ENCODE measurements around the gene BECN2. TPM values are rescaled to one million over a fixed set of nuclear protein-coding genes. Genes with fewer than 3 reads are reported as not detected.

BECN2 gene
- total RNA-seq, 4 donors from 2014 or later, result not detected

DNA sequence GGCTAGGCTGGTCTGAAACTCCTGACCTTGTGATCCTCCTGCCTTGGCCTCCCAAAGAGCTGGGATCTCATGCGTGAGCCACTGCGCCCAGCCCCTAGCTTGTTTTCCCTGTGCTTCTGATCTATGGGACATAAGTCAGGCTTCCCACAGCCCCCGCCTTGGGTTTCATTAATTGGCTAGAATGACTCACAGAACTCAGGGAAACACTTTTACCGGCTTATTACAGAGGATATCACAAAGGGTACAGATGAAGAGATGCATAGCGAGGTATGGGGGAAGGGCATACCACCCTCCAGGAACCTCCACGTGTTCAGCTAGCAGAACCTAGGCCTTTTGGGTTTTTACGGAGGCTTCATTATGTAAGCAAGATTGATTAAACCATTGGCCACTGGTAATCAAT lies 42.9 kb downstream of the BECN2 start:
- TF ChIP-seq CTCF (IDR thresholded peaks at IDR 0.05) (no peak), POLR2A (IDR thresholded peaks at IDR 0.05) (no peak)
- no peak overlapping the region for H3K27ac ChIP-seq
- intact Hi-C loops (cut with DNase I), result no loop called here

GRCh38 chr1:242002072-242002471 lies 44.5 kb downstream of the BECN2 start:
- Histone ChIP-seq H3K27ac (peak overlapping the region in 2 of 4 donors; percentile 34 to 53), H3K4me1 (peaks cover 0 to 12% (median 3%) of the 10 kb centered on the region in 3 donors), H3K4me3 (no peak overlapping the region), H3K9me3 (no peaks in the 10 kb centered on the region), H3K27me3 (peaks cover 0 to 4% (median 0%) of the 10 kb centered on the region in 4 donors), H3K36me3 (no peaks in the 10 kb centered on the region)
- WGBS, 2 donors, result 65 to 69% methylated on average over 5 of the region's 5 CpGs
- TF ChIP-seq POLR2A (IDR thresholded peaks at IDR 0.05) (no peak), CTCF (IDR thresholded peaks at IDR 0.05) (no peak)
- intact Hi-C loops (cut with DNase I), result no loop called here
- no peak for DNase-seq

More for the DNA sequence above, 42.9 kb downstream of the BECN2 start:
- Histone ChIP-seq H3K4me1 (peaks cover 0 to 12% (median 3%) of the 10 kb centered on the region in 3 donors), H3K36me3 (no peaks in the 10 kb centered on the region), H3K9me3 (no peaks in the 10 kb centered on the region), H3K27me3 (peaks cover 0 to 4% (median 0%) of the 10 kb centered on the region in 4 donors), H3K4me3 (no peak overlapping the region)
- 88 to 89% methylated on average over 7 of the region's 7 CpGs for WGBS, 2 donors
- DNase-seq, result no peak

DNA sequence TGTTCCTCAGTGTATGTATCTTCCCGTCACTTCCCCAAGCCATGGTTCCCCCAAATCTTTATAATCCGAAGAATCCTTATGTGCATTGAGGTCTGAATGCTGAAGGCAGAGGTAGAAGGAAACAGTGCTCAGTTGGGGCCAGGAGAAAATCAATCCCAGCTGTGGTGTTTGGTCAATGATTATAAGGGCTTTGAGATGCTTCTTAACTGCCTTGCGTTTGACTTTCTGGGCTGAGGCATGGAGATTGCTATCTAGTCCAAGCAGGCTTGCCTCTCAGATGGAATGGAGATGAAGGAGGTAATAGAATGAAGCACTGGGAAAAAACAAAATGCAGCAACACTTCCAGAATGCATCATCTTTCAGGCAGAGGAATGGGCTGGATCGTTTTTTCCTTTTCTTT lies 44.9 kb downstream of the BECN2 start:
- Histone ChIP-seq H3K27ac (peak overlapping the region in 1 of 4 donors; percentile 53), H3K27me3 (peaks cover 0 to 4% (median 0%) of the 10 kb centered on the region in 4 donors), H3K36me3 (no peaks in the 10 kb centered on the region), H3K4me3 (no peak overlapping the region), H3K4me1 (peaks cover 0 to 12% (median 3%) of the 10 kb centered on the region in 3 donors), H3K9me3 (no peaks in the 10 kb centered on the region)
- intact Hi-C loops (cut with DNase I), result no loop called here
- TF ChIP-seq CTCF (IDR thresholded peaks at IDR 0.05) (no peak), POLR2A (IDR thresholded peaks at IDR 0.05) (no peak)
- WGBS, 2 donors, result 61 to 80% methylated on average over 4 of the region's 4 CpGs
- DNase-seq, result no peak

DNA sequence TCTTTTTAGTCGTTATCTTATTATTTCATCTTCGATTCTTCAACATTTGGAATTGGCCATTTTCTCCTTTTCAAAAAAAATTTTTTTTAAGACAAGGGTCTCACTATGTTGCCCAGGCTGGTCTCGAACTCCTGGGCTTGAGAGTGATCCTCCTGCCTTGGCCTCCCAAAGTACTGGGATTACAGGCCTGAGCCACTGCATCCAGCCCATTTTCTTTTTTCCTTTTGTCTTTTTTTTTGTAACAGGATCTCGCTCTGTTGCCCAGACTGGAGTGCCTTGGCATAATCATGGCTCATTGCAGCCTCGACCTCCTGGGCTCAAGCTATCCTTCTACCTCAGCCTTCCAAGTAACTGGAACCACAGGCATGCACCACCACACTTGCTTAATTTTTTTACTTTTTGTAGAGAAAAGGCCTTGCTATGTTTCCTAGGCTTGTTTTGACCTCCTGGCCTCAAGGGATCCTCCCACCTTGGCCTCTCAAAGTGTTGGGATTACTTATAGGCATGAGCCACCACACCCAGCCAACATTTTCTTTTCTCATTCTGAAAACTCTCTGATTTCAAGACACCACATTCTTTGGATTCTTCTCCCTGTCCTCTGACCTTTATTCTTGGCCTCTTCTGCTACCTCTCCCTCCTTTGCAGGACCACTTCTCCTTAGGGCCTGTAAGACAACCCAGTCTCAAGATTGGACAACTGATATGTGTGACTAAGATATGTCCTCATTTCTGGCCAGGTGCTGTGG lies 47.4 kb downstream of the BECN2 start:
- intact Hi-C loops (cut with DNase I), result no loop called here
- H3K27ac ChIP-seq, result no peak overlapping the region
- H3K27me3 ChIP-seq, result peaks cover 0 to 4% (median 0%) of the 10 kb centered on the region in 4 donors
- H3K4me1 ChIP-seq, result no peaks in the 10 kb centered on the region
- TF ChIP-seq CTCF (IDR thresholded peaks at IDR 0.05) (no peak), POLR2A (IDR thresholded peaks at IDR 0.05) (no peak)
- DNase-seq, result no peak
- no peaks in the 10 kb centered on the region for H3K36me3 ChIP-seq
- 78 to 87% methylated on average over 5 of the region's 5 CpGs for WGBS, 2 donors
- no peaks in the 10 kb centered on the region for H3K9me3 ChIP-seq
- H3K4me3 ChIP-seq, result no peak overlapping the region

DNA sequence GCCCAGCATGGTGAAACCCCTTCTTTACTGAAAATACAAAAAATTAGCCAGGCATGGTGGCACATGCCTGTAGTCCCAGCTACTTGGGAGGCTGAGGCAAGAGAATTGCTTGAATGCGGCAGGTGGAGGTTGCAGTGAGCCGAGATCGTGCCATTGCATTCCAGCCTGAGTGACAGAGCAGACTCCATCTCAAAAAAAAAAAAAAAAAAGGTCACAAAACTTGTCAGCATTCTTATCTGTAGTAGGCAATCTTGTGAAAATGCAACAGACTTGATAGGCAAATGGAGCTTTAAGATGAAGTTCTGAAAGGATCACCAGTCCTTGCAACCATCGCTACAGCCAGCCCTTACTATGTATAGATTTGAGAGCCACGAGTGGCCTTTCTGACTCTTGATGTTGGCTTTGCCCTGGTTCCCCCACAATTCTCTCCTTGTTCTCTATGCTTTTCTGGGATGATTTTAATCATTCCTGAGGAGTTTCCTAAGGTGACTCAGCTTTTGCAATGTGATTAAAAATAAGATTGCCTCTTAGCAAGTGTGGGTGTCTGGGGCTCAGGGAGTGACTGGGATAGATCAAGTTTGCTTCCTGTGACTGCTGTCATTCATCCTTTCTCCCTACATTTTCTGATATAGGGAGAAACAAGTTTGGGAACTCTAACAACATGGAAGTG lies 48.4 kb downstream of the BECN2 start:
- no peak for DNase-seq
- Histone ChIP-seq H3K36me3 (no peaks in the 10 kb centered on the region), H3K27ac (no peak overlapping the region), H3K4me1 (no peaks in the 10 kb centered on the region), H3K4me3 (no peak overlapping the region), H3K27me3 (no peaks in the 10 kb centered on the region), H3K9me3 (no peaks in the 10 kb centered on the region)
- intact Hi-C loops (cut with DNase I), result no loop called here
- WGBS, 2 donors, result 69 to 84% methylated on average over 5 of the region's 5 CpGs
- TF ChIP-seq POLR2A (IDR thresholded peaks at IDR 0.05) (no peak), CTCF (IDR thresholded peaks at IDR 0.05) (no peak)

Data from esophagus squamous epithelium (tissue), 5 donors.